Activated CD8-positive, alpha-beta memory T cell treated with anti-CD3 and anti-CD28 coated beads for 36 hours (primary cell): ENCODE data around the gene CEND1. TPM values are rescaled to one million over a fixed set of nuclear protein-coding genes. Genes with fewer than 3 reads are reported as not detected.

ENCODE experiments used
- CTCF ChIA-PET: fragments of 350-600 bp; sonication (Branson Sonifier 250); formaldehyde crosslinking; loops from one replicate; lab custom pipeline; 2021; ENCODE audit warnings: antibody characterized with exemption; lab: Charles Lee
- POLR2A ChIA-PET: fragments of 350-600 bp; sonication (Branson Sonifier 250); formaldehyde crosslinking; loops from one replicate; lab custom pipeline; 2021; ENCODE audit warnings: antibody characterized with exemption; lab: Charles Lee
- total RNA-seq, 2 experiments: library from RNA; stranded (reverse); gene quantifications; one replicate each; pipeline ENCODE4 v1.2.3, GENCODE V29; 2021

Gene CEND1
- total RNA-seq, 2 experiments from 2014 or later = 1.3 to 1.4 TPM

DNA sequence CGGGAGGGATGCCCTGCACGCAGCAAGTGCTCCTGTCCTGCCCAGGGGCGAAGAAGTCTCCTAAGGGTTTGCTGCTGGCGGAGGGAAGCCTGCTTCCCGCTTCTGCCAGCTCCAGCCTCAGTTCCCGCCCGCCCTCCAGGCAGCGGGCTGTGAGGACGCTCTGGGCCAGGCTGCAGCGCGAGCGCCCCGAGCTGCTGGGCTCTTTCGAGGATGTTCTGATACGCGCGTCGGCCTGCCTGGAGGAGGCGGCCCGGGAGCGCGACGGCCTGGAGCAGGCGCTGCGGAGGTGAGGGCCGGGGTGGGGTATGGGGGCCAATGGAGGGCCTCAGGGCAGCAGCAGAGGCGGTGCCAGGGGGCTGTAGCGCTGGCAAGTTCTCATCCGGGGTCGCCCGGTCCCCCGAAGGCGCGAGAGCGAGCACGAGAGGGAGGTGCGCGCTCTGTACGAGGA lies 40.0 kb upstream of the CEND1 start:
- ChIA-PET CTCF (interaction anchor here (0.6 to 1.8 kb wide), 2 partner anchors 11 to 33 kb away, joined by 3 to 7 read pairs; no protein-coding TSS in a partner anchor), POLR2A (interaction anchor here (1.0 to 1.7 kb wide), 2 partner anchors 10 to 11 kb away, joined by 3 to 9 read pairs; partner anchors contain the start of gene PNPLA2)

DNA sequence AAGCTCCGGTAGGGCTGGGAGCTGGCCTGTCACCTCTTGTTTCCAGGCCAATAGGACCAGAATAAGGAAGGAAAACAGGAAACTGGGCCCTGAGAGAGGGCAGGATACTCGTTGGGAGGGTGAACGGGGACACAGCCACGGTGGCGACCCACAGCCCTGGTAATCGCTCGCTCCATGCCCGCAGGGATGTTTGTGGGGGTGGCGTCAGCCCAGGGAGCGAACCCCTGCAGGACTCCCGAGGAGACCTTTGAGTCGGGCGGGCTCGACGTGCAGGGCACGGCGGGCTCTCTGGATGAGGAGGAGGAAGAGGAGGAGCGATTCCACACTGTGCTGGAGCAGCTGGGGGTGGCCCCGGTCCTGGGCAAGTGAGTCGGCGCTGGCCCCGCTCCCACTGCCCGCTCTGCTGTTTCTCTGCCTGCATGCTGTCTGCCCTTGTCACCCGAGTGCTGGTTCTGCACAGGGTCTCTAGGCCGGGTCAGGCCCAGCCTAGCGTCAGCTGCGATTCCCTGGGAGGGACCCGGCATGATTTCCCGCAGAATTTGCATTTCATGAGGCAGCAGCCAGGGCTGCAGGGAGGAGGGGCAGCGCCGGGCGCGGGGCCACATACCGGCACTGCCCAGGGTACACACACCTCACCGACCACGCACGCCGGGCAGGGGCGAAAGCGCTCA lies 39.4 kb upstream of the CEND1 start:
- POLR2A ChIA-PET = interaction anchor here (1.0 to 1.7 kb wide), 2 partner anchors 10 to 11 kb away, joined by 3 to 9 read pairs; partner anchors contain the start of gene PNPLA2

DNA sequence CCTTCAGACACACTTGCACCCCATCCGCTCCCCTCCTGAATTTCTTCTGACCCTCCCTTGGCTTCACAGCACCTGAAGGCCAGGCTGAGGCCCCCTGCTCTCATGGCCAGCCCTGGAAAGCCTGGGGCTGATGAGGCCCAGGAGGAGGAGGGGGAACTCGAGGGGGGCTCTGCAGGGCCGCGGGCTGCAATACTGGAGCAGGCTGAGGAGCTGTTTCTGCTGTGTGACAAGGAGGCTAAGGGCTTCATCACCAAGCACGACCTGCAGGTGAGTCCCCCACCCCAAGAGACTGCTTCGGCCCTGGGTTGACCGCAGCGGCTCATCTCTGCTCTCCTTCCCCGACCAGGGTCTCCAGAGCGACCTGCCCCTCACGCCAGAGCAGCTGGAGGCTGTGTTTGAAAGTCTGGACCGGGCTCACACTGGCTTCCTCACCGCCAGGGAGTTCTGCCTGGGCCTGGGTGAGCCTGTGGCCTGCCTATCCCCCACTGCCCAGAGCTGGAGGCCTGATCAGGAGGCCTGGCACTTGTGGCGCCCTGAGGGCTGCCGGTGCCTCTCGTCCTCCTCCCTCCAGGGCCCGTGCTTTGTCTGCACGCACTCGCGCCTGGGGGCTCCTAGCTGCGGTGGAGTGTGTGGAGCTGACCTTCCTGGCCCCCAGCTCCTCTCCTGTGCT lies 38.8 kb upstream of the CEND1 start:
- CTCF ChIA-PET = interaction anchor here (0.7 to 1.8 kb wide), 3 partner anchors 10 to 30 kb away, joined by 3 to 7 read pairs (median 5); no protein-coding TSS in a partner anchor
- POLR2A ChIA-PET = interaction anchor here (1.0 kb wide), 1 partner anchor 12 kb away, joined by 3 read pairs; no protein-coding TSS in a partner anchor

More for the DNA sequence above, 39.4 kb upstream of the CEND1 start:
- CTCF ChIA-PET = interaction anchor here (0.7 to 1.8 kb wide), 2 partner anchors 12 to 30 kb away, joined by 3 to 7 read pairs; no protein-coding TSS in a partner anchor

- POLR2A ChIA-PET = interaction anchor here (0.7 kb wide), 1 partner anchor 9 kb away, joined by 5 read pairs; the partner anchor contains the start of gene PNPLA2
- CTCF ChIA-PET = interaction anchor here (1.6 kb wide), 1 partner anchor 10 kb away, joined by 5 read pairs; no protein-coding TSS in a partner anchor
Measured at GRCh38 chr11:827897-828192, 38.0 kb upstream of the CEND1 start, which contains the start of gene CRACR2B. Gene CRACR2B (plus strand): TSS chr11:827919. CDS start chr11:828608, 689 bp downstream.

GRCh38 chr11:827146-827896 lies 37.4 kb upstream of the CEND1 start:
- ChIA-PET POLR2A (interaction anchor here (0.7 kb wide), 1 partner anchor 8 kb away, joined by 5 read pairs; the partner anchor contains the start of gene PNPLA2), CTCF (interaction anchor here (1.6 kb wide), 1 partner anchor 11 kb away, joined by 5 read pairs; no protein-coding TSS in a partner anchor)

- CTCF ChIA-PET = interaction anchor here (1.6 kb wide), 1 partner anchor 11 kb away, joined by 5 read pairs; no protein-coding TSS in a partner anchor
- POLR2A ChIA-PET = no interaction called here
Measured at GRCh38 chr11:826836-827145, 36.9 kb upstream of the CEND1 start.

DNA sequence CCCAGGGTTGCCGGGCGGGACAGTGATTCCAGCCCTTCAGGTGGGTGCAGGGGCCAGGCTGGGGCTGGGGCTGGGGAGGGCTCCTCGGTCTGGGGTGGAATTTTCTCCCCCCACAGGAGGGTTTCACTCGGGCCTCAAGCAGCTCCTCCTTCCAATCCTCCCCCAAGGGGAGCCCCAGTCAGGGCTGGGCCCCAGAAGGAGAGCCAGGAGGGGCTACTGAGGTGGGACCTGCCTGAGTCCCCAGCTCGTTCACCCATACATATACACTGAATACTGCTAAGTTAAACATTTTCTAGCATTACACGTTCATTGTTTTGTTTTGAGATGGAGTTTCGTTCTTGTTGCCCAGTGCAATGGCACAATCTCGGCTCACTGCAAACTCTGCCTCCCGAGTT lies 36.3 kb upstream of the CEND1 start:
- ChIA-PET POLR2A (no interaction called here), CTCF (interaction anchor here (1.0 kb wide), 1 partner anchor 22 kb away, joined by 3 read pairs; no protein-coding TSS in a partner anchor)

DNA sequence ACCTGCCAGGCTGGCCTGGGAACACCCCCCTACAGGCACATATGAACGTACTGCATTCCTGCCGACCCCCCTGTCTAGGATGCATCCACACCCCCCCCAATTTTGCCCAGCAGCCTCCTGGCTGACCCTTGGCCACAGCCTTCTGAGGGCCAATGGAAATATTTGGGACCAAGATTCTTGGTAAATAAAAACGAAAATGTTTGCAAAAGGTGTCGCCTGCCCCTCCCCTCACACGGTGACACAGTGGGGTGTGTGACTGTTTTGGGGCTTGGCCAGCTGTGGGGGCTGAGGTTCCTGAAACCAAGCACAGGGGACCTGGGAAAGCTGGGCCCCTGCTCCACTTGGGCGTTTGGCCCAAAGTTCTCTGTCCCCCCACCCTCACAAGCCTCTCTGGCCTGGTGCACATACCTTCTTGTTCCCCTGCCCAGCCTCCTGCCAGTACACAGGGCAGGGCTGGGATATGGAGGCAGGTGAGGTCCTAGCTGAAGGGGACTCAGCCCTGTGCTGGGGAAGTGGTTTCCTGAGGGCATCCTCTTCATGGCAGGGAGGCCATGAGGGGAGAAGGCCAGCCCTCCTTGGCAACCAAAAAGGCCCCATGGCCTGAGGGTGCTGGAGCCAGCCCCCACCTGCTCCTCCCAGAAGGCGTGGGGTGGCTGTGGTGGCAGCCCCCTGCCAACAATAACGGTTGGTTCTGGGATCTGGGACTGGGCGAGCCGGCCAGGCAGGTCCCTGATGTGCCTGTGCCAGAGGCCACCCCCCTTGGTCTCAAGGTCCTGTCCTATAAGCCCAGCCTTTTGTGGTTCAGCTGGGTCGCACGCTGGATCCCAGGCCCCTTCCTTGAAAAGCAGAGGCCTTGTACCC lies 35.7 kb upstream of the CEND1 start:
- POLR2A ChIA-PET = no interaction called here
- CTCF ChIA-PET = interaction anchor here (0.8 to 1.0 kb wide), 2 partner anchors 23 to 29 kb away, joined by 3 to 4 read pairs; no protein-coding TSS in a partner anchor

- ChIA-PET POLR2A (no interaction called here), CTCF (interaction anchor here (0.8 kb wide), 1 partner anchor 28 kb away, joined by 4 read pairs; no protein-coding TSS in a partner anchor)
Measured at GRCh38 chr11:824942-825341, 35.1 kb upstream of the CEND1 start.

DNA sequence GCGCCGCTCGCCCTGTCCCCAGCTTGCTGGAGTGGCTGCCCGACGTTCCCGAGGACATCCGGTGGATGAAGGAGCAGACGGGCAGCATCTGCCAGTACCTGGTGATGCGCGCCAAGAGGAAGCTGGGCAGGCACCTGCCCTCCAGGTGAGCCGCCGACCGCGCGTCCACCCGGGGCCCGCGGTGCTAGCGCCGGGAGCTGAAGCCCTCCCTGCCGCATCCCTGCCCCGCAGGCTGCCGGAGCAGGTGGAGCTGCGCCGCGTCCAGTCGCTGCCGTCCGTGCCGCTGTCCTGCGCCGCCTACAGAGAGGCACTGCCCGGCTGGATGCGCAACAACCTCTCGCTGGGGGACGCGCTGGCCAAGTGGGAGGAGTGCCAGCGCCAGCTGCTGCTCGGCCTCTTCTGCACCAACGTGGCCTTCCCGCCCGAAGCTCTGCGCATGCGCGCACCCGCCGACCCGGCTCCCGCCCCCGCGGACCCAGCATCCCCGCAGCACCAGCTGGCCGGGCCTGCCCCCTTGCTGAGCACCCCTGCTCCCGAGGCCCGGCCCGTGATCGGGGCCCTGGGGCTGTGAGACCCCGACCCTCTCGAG lies 34.5 kb upstream of the CEND1 start:
- ChIA-PET CTCF (no interaction called here), POLR2A (no interaction called here)

DNA sequence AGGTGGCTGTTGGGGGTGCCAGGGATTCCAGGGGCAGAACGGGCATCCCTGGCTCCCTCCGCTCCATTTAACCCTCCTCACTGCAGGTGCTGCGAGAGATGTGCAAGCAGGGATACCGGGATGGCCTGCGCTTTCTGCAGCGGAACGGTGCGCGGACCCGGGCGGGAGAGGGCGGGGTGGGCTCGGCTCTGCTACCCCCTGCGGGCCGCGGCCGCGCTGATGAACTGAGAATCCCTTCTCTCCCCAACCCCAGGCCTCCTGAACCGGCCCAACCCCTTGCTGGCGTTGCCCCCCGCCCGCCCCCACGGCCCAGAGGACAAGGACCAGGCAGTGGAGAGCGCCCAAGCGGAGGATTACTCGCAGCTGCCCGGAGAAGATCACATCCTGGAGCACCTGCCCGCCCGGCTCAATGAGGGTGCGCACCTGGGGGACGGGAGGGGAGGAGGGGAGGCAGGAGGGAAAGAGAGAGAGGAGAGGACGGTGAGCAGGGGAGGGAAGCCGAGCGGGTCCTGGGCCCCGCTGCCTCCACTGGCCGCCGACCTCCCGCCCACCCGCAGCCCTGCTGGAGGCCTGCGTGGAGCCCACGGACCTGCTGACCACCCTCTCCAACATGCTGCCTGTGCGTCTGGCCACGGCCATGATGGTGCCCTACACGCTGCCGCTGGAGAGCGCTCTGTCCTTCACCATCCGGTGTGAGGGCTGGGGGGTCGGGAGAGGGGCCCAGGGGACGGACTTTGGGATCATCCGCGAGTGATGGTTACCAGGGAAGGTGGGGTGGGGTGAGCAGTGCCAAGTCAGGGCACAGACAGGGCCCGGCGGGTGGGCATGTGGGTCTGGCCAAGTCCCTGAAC lies 33.8 kb upstream of the CEND1 start:
- ChIA-PET POLR2A (no interaction called here), CTCF (no interaction called here)

- CTCF ChIA-PET = no interaction called here
- POLR2A ChIA-PET = no interaction called here
Measured at GRCh38 chr11:821512-822371, 31.9 kb upstream of the CEND1 start.

GRCh38 chr11:820655-821511 lies 31.0 kb upstream of the CEND1 start:
- ChIA-PET CTCF (no interaction called here), POLR2A (interaction anchor here (0.5 to 2.4 kb wide), 4 partner anchors 10 to 207 kb away, joined by 6 to 16 read pairs (median 12); partner anchors contain the start of genes CD151 and RPLP2)

DNA sequence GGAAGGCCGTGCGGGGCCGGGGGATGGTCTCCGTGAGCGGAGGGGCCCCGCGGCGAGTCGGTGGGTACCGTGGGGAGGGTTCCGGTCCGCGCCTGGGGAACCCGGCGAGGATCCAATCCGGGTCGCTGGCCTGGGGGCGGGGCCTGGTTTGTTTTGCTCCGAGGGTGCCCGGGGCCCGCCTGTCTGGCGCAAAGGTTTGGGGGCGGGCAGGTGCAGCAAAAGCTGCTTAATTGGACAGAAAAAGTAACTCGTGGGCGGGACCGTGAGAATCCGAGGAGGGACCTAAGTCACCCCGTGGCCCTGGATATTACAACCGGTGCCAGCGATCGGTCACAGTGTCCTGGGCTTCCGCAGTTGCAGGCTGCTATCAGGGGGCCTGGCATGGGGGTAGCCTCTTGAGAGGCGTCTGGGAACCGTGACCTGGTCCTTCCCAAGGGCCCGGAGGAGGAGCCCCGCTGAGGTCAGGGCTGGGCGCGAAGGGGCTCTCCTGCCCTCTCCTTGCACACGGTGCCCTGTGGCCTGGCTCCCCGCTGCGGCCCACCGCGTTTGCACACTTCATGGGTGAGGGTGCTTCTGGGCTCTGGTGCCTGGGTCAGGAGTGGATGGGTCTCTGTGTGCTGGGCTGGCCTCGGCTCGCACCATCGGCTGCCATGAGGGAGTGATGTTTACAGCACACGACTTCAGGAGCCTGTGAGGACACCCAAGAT lies 30.2 kb upstream of the CEND1 start:
- CTCF ChIA-PET = interaction anchor here (1.5 kb wide), 1 partner anchor 9 kb away, joined by 6 read pairs; no protein-coding TSS in a partner anchor
- POLR2A ChIA-PET = interaction anchor here (0.5 to 2.4 kb wide), 6 partner anchors 9 to 206 kb away, joined by 5 to 16 read pairs (median 10); partner anchors contain the start of genes CD151, RPLP2 and TSPAN4
